Mucosa of rectum (tissue), 2 donors: ENCODE results near the gene PRSS27.

Source experiments
- H3K27ac ChIP-seq, 2 donors: one replicate each; pipeline ENCODE4 v1.7.0; 2013; ENCODE audit warnings: inconsistent platforms in 2 of 2, low read depth in 2 of 2, low read length in 2 of 2
- H3K27me3 ChIP-seq, 2 donors: one replicate each; pipeline ENCODE4 v1.7.0; 2013; ENCODE audit warnings: low read length in 2 of 2; ENCODE audit not compliant: control insufficient read depth in 2 of 2, insufficient read depth in 2 of 2
- H3K36me3 ChIP-seq, 2 donors: one replicate each; pipeline ENCODE4 v1.7.0; 2013; ENCODE audit warnings: low read length in 2 of 2; ENCODE audit not compliant: control insufficient read depth in 2 of 2, insufficient read depth in 2 of 2
- H3K4me1 ChIP-seq, 2 donors: one replicate each; pipeline ENCODE4 v1.7.0; 2013; ENCODE audit warnings: low read length in 2 of 2, mild to moderate bottlenecking in 1 of 2; ENCODE audit not compliant: control insufficient read depth in 2 of 2, insufficient read depth in 2 of 2
- H3K4me3 ChIP-seq, 2 donors: one replicate each; pipeline ENCODE4 v1.7.0; 2013; ENCODE audit warnings: low read length in 2 of 2
- H3K9ac ChIP-seq, 2 donors: one replicate each; pipeline ENCODE4 v1.7.0; 2013; ENCODE audit warnings: low read length in 2 of 2, low read depth in 1 of 2, mild to moderate bottlenecking in 1 of 2
- H3K9me3 ChIP-seq, 2 donors: one replicate each; pipeline ENCODE4 v1.7.0; 2013; ENCODE audit warnings: low read length in 2 of 2; ENCODE audit not compliant: control insufficient read depth in 2 of 2
- donor health status: healthy.
- donor health status: Normal muscosa, but diverticular disease.

Gene PRSS27

DNA sequence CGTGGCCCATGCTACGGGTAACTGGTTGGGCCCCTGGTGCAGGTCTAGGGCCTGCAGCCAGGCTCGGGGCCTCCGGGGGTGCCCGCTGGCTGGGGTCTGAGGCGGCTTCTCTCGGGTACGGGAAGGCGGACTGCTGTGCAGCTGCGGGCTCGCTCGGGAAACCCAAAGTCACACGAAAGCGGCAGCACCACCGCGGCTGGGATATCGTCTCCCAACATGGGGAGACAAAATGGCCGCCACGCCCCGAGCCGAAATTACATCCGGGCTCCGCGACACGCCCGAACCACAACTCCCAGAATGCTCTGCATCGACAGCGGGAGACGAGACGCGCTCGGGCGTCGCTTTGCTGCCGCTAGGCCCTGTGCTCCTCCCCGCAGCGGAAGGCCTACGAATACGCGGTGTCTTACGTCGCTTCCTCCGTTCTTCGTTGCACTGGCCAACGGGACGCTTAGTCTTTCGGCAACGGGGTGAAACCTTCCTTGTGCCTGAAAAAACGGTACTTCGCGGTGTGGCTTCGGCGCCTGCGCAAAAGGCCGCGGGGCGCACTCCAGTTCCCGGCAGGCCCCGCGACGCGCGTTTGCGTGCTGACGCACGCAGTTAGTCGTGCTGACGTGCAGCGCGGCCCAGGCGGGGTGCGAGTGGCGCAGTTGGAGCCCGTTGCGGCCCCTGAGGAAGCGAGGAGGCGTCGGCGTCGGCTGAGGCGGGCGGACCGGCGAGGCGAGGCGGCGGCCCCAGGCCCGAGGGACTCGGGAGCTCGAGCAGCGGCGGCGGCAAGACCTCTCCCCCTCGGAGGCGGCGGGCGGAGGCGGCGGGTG, 32.2 kb upstream of the PRSS27 start, which contains the start of gene SRRM2:
Gene SRRM2 (plus strand): TSS at position 604 of the 815 bp plus-strand sequence. CDS start 3,727 bp downstream, outside the sequence.
- H3K27ac ChIP-seq = peak within 1 kb of the TSS; percentile 99 to 100
- peak within 1 kb of the TSS; percentile 92 to 98 for H3K9ac ChIP-seq
- peaks cover 19 to 25% of the 10 kb centered on the region in 2 donors for H3K4me1 ChIP-seq
- peak within 1 kb of the TSS; percentile 95 to 98 for H3K4me3 ChIP-seq
- no peaks in the 10 kb centered on the region for H3K9me3 ChIP-seq
- H3K36me3 ChIP-seq = peaks cover 7 to 8% of the 10 kb centered on the region in 2 donors
- no peaks in the 10 kb centered on the region for H3K27me3 ChIP-seq

DNA sequence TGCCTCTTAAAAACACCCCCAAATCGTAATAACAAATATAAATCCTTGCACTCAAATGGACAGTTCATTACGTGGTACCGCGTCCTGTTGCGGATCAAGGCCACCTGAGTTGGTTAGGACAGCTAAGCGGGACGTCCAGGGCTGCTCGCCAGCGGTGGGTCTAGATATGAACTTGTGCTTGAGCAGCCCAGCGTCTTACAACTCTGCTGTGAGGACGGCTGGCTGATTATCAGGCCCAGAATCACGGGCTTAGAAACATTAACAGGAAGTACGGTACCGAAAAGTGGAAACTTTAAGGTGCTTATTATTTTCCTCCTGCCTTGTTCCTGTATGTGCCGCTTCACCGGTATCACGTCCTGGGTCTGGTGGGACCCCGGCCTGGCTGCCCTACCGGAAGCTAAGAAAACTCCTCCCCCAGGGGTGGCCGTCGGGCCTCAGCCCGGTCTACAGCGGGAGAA, 31.6 kb upstream of the PRSS27 start:
- Histone ChIP-seq H3K4me3 (peak overlapping the region; percentile 95 to 98), H3K9ac (peak overlapping the region; percentile 92 to 98), H3K4me1 (peaks cover 19 to 25% of the 10 kb centered on the region in 2 donors)

DNA sequence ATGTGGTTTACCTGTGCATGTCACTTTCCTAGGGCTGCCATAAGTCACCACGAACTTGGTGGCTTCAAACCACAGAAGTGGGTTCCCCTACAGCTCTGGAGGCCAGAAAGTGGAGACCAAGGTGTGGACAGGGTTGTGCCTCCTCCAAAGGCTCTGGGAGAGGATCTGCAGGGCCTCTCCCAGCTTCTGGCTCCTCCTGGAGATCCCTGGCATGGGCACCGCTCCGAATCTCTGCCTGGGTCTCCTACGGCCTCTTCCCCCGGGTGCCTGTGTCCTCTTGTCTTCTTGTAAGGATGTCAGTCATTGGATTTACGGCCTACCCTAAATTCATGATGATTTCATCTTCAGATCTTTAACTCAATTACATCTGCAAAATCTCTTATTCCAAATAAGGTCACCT, 29.9 kb upstream of the PRSS27 start:
- Histone ChIP-seq H3K9ac (no peak overlapping the region), H3K9me3 (no peaks in the 10 kb centered on the region), H3K27ac (no peak overlapping the region), H3K4me3 (no peak overlapping the region), H3K36me3 (no peaks in the 10 kb centered on the region), H3K4me1 (peaks cover 13 to 14% of the 10 kb centered on the region in 2 donors), H3K27me3 (no peaks in the 10 kb centered on the region)

More for the DNA sequence above, 31.6 kb upstream of the PRSS27 start:
- Histone ChIP-seq H3K27me3 (no peaks in the 10 kb centered on the region), H3K36me3 (peaks cover 3% of the 10 kb centered on the region in 2 donors), H3K27ac (peak overlapping the region; percentile 99 to 100), H3K9me3 (no peaks in the 10 kb centered on the region)

DNA sequence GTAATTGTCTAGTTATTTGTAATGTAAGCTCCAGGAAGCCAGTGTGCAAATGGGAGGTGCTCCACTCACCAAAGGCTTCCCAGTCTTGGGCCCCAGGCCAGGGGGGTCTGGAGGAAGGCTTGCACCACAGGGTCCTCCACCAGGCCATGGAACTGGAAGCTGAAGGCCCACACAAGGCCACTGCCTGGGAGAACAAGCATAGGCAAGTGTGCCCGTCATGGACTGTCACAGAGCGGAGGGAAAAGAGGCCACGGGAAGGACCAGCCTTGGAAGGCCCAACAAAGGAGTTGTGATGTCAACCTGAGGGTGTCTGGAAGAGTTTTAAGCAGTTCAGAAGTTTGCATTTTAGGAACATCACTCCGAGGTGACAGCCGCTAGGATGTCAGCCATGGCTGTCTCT, 29.5 kb upstream of the PRSS27 start:
- Histone ChIP-seq H3K4me1 (peaks cover 8 to 9% of the 10 kb centered on the region in 2 donors), H3K4me3 (no peak overlapping the region), H3K27ac (no peak overlapping the region), H3K27me3 (no peaks in the 10 kb centered on the region), H3K9me3 (no peaks in the 10 kb centered on the region), H3K36me3 (no peaks in the 10 kb centered on the region), H3K9ac (no peak overlapping the region)

DNA sequence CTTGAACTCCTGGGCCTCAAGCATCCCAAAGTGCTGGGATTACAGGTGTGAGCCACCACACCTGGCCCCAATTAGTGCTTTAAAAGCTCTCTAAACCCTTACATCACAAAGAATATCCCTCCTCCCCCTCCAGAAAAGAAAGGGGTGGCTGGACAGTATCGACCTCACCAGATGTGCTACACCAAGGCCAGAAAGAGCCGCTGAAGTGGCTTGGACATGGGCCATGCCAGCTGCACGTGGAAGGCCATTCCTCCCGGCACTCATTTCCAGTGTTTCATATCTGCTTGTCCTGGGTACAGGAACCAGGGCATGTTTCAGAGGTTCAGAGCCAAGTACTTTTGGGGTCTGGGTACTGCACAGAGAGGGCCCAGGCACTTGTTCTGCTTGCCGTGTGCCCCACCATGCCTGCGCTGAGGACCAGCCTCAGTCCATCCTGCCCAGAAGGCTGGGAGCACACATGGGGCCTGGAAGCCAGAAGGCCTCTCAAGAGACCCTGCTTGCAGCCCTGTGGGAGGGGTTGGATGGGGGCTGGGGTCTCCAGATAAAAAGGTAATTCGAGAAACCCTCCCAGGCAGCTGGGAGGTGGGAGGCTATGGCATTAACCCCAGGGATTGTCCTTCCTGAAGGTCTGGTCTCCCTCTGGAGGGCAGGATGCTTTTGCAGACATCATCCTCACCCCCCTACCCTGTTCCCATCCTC, 28.9 kb upstream of the PRSS27 start:
- Histone ChIP-seq H3K9me3 (no peaks in the 10 kb centered on the region), H3K36me3 (no peaks in the 10 kb centered on the region), H3K27ac (no peak overlapping the region), H3K4me1 (peaks cover 4 to 7% of the 10 kb centered on the region in 2 donors), H3K4me3 (no peak overlapping the region), H3K9ac (no peak overlapping the region), H3K27me3 (no peaks in the 10 kb centered on the region)

DNA sequence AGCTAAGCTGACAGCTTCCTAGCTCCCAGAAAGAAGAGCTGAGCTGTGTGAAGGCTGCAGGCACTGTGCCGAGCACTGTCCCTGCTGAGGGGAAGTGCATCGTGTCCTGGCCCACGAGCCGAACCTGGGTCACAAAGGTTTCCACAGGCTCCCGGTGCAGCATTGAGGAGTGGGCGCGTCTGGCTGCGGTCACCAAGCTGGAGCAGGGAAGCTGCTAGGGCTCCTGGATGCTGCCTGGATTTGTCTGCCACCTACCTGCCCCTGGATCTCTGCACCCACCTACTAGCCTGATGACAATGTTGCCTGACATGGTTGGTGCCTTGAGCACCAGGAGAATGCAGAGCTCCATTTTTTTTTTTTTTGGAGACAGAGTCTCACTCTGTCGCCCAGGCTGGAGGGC, 25.9 kb upstream of the PRSS27 start:
- H3K27ac ChIP-seq = no peak overlapping the region
- H3K4me3 ChIP-seq = no peak overlapping the region
- no peaks in the 10 kb centered on the region for H3K36me3 ChIP-seq
- H3K27me3 ChIP-seq = no peaks in the 10 kb centered on the region
- H3K9me3 ChIP-seq = no peaks in the 10 kb centered on the region
- H3K4me1 ChIP-seq = no peaks in the 10 kb centered on the region
- H3K9ac ChIP-seq = no peak overlapping the region

DNA sequence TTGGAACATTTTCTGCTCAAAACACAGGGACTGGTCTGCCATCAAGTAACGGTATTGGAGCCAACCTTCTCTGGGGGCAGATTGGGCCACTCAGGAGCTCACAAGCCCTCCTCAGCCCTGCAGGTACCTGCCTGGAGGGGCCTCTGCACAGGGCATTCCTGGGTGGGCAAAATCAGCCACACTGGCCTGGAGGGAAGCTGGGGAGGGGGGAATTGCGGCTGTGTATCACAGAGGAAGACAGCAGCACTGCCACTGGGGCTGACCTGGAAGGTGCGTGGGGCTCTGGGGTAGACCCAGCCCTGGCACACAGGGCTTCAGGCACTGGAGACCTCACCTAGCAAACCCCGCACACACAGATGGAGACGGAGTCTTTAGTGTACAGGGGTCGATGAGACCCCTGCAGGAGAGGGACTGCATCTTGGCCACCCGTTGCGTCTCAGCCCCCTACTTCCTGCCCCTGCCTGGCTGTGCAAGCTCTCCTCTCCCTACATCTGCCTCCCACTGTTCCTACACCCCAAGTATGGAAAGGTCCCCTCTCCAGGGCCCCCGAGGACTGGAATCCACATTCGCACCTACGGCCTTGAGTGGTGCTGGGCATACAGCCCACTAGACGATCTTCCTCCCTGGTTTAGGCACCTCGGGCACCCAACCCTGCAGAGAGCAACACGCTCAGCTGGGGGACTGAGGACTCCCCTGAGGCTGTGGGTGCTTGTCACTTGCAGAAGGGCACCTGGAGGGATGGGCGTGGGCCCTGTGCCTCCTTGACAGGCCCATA, 25.3 kb upstream of the PRSS27 start:
- Histone ChIP-seq H3K9ac (no peak overlapping the region), H3K27ac (no peak overlapping the region), H3K36me3 (no peaks in the 10 kb centered on the region), H3K27me3 (no peaks in the 10 kb centered on the region), H3K9me3 (no peaks in the 10 kb centered on the region), H3K4me1 (no peaks in the 10 kb centered on the region), H3K4me3 (no peak overlapping the region)

DNA sequence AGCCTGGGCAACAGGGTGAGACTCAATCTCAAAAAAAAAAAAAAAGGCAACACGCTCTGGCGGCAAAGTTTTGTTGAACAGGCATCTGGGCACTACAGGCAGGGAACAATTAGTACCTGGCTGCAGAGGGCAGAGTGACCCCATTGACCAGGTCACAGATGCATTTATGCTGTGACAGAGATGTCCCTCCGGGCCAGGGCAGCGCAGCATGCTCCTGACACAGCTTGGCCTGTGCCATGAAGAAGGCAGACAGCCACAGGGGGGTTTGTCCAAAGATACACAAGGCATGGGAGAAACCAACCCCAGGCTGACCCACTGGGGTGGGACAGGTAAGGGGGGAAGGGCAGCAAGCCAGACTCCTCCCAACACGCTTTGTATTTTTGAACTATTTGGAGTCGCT, 24.7 kb upstream of the PRSS27 start:
- H3K9me3 ChIP-seq = no peaks in the 10 kb centered on the region
- H3K9ac ChIP-seq = no peak overlapping the region
- no peaks in the 10 kb centered on the region for H3K27me3 ChIP-seq
- no peak overlapping the region for H3K4me3 ChIP-seq
- H3K36me3 ChIP-seq = no peaks in the 10 kb centered on the region
- H3K4me1 ChIP-seq = no peaks in the 10 kb centered on the region
- H3K27ac ChIP-seq = no peak overlapping the region

DNA sequence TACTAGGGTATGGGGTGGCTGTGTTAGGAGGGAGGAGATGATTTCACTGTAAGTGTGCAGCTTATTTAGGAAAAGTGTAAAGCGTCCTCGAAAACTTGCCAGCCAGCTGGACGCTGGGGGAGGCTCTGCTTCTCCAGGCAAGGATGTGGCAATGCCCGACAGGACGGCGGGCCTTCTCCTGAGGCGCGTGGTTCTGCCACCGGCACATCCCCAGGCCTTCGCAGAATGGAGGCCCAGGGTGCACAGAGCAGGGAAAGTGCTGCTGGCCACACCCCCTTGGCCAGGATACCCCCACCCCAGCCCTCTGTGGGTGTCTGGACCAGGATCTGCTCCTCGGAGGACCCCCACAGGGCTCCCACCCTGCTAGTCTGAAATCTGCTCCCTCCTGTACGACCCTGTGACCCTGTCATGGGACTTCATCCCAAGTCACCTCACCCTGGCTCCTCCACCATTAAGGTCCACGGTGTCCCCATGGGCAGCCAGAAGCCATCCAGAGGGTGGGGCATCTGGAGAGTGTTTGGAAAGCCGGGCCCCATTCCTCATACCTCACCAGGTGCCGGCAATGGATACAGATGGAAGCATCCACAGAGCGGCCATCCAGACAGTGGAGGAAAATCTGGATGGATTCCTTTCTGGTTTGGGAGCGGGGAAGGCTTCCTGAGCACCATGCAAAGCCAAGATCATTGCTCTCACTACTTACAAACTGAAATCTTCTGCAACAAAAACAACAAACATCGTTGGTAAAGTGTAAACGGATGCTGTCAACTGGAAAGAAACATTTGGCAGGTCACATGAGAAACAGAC, 23.2 kb upstream of the PRSS27 start:
- Histone ChIP-seq H3K27me3 (no peaks in the 10 kb centered on the region), H3K9me3 (no peaks in the 10 kb centered on the region), H3K36me3 (no peaks in the 10 kb centered on the region), H3K9ac (no peak overlapping the region), H3K27ac (no peak overlapping the region), H3K4me1 (no peaks in the 10 kb centered on the region), H3K4me3 (no peak overlapping the region)
